GM12872 (cell line): ENCODE data around the gene ZNF783.

ENCODE experiments used
- TF ChIP-seq, protein P1 (sequence below): IDR thresholded peaks from 3 replicates; pipeline ENCODE4 v1.5.1; 2011; ENCODE audit warnings: low read depth, mild to moderate bottlenecking, low read length, moderate library complexity; ENCODE audit not compliant: insufficient read depth

Gene ZNF783

DNA sequence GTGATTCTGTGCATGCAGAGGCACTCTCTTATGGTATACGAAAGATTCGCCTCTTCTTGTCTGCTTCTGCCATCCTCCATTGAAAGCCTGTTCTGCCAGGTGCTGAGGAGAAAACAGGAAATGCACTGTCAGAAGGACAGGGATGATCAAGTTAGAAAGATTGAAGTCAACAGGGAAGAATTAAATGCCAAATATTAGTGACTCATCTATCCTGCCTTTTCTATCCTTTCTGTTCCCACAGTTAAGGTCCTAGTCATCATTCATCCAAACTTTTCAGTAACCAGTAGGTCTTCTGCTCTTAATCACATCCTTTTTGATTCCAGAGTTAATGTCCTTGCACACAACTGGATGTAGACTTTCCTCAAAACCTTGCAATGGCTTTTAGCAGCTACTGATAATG is 4.8 kb upstream of the ZNF783 start:
- TF ChIP-seq, protein P1, sequence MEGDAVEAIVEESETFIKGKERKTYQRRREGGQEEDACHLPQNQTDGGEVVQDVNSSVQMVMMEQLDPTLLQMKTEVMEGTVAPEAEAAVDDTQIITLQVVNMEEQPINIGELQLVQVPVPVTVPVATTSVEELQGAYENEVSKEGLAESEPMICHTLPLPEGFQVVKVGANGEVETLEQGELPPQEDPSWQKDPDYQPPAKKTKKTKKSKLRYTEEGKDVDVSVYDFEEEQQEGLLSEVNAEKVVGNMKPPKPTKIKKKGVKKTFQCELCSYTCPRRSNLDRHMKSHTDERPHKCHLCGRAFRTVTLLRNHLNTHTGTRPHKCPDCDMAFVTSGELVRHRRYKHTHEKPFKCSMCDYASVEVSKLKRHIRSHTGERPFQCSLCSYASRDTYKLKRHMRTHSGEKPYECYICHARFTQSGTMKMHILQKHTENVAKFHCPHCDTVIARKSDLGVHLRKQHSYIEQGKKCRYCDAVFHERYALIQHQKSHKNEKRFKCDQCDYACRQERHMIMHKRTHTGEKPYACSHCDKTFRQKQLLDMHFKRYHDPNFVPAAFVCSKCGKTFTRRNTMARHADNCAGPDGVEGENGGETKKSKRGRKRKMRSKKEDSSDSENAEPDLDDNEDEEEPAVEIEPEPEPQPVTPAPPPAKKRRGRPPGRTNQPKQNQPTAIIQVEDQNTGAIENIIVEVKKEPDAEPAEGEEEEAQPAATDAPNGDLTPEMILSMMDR = no peak

DNA sequence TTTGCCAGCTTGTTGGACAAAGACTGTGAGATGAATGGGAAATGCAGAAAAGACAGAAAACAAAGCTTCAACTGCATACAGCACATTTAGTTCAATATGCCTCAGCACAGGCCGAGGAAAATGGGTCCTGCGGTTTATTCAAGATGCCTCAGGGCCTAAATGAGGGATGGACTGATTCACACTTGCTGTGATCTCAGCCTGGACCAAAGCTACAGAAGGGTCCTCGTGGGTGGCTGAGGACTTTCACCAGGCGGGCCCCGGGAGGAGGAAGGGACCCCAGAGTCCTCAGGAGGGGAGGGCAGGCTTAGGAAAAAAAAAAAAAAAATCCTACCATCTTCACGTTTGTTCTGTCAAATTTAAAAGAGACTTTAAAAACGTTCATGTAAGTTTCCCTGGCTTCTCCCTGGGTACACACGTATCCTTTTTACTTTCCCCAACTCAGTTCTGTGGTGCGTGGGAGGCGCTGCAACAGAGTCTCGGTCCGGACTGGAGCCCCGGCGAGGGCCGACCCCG is 624 bp upstream of the ZNF783 start:
- TF ChIP-seq, protein P1 = no peak

DNA sequence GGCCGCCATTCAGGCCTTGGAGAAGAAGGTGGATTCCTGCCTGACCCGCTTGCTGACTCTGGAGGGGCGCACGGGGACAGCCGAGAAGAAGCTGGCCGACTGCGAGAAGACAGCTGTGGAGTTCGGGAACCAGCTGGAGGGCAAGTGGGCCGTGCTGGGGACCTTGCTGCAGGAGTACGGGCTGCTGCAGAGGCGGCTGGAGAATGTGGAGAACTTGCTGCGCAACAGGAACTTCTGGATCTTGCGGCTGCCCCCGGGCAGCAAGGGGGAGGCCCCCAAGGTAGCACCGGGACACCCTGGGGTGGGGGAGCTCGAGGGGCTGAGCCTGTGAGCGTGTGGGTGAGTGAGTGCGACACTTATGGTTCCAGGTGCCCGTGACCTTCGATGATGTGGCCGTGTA is 4.5 kb downstream of the ZNF783 start:
- TF ChIP-seq, protein P1 = no peak

DNA sequence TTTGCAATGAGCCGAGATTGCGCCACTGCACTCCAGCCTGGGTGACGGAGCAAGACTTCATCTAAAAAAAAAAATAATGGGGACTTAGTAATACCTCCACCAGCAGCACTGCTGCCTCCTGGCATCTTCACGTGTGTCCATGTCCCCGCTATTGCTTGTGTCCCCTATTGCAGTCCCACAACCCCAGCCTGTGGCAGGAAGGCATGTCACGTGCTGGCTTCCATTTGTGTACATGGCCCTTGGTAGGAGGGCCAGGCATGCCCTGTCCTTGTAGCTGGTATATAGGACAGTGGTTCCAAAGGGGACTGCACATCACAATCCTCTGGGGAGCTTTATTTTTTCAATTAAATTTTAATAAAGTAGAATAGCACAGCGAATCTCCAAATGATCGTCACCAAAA is 5.7 kb downstream of the ZNF783 start:
- TF ChIP-seq, protein P1 = no peak

DNA sequence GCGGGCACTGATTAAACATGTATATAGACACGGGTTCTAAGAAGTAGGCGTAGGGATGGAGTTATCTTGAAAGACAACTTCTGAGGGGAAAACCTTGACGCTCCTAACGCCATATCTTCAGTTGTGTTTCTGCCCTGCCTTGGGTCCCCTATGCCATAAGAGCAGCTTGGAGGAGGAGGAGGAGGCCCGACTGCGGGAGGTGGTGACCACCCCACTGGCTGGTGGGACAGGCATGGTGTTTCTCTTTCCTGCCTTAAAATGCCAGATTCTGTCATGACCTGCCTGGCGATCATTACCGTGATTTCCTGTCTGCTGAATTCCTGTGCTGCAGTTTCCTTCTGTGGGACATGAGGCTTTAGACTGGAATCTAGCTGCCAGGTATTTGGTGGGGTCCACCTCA is 15.9 kb downstream of the ZNF783 start:
- TF ChIP-seq, protein P1 = no peak

DNA sequence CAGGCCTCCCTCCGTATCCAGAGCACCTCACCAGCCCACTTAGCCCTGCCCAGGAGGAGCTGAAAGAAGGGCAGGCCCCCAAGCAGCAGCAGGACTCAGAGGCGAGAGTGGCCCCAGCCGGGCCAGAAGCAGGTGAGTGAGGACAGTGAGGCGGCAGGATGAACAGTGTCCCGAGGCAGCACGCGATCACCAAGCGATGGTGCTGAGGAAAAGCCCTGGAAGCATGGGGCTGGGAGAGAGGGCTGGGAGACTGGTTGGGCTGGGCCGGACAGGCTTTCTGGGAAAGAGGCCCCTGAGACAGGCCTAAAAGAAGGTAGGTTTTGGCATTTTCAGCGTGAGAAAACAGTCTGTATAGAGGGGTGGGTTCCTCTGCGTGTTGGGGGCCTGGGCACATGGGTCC is 16.4 kb downstream of the ZNF783 start:
- TF ChIP-seq, protein P1 = no peak

DNA sequence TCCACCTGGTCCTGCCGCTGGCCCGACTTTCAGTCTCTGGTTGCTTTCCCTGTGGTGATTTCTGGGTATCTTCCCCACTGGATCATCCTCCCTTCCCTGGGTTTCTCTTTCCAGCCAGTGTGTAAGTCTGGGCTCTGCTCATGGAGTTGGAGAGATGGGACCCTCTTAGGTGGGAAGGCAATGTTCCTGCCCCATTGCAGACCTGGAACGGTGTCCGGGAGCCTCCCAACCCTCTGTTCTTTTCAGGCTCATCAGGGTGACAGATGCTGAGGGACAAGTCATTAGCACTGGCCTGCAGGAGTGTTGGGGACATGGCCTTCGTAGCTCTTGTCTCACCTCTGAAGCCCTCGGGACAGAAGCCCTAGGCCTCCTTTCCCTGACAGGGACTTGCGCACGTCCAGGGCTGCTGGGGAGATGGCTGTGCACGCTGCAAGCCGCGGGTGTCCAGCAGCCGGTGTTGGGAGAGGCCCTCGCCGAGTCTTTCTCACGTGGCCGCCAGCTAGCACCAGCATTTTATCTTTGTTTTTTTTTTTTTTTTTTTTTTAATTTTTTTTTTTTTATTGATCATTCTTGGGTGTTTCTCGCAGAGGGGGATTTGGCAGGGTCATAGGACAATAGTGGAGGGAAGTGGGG is 17.2 kb downstream of the ZNF783 start:
- TF ChIP-seq, protein P1 = no peak

DNA sequence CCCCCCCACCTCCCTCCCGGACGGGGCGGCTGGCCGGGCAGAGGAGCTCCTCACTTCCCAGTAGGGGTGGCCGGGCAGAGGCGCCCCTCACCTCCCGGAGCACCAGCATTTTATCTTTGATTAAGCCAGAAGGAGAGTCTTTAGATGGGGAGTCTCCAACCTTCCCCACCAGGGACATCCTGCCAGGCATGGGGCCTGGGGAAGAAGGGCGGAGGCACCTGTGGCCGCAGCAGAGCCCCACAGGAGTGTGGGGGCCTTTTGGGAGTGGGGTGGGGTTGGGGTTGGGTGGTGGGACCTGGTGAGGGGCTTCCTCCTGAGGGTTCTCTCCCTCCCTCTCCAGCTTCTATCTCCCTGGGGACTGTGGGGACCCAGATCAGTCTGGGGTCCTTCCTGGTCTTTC is 18.2 kb downstream of the ZNF783 start:
- TF ChIP-seq, protein P1 = no peak
